HEK293 (cell line): Measurements from ENCODE around the gene FALEC.

ENCODE experiments used
- GLIS2 ChIP-seq: fragments of 450-650 bp; formaldehyde crosslinking; IDR thresholded peaks from 2 replicates; pipeline ENCODE4 v1.5.1; 2016; ENCODE audit warnings: missing biosample characterization, missing genetic modification characterization
- WT1 ChIP-seq: fragments of 450-650 bp; formaldehyde crosslinking; IDR thresholded peaks from 2 replicates; pipeline ENCODE4 v1.5.1; 2016; ENCODE audit warnings: missing biosample characterization, missing genetic modification characterization
- ZBTB7A ChIP-seq: fragments of 450-650 bp; formaldehyde crosslinking; IDR thresholded peaks from 2 replicates; pipeline ENCODE4 v1.5.1; 2016; ENCODE audit warnings: low read depth, missing biosample characterization, missing genetic modification characterization
- ZBTB8A ChIP-seq: fragments of 450-650 bp; formaldehyde crosslinking; IDR thresholded peaks from 2 replicates; pipeline ENCODE4 v1.5.1; 2016; ENCODE audit warnings: missing biosample characterization, missing genetic modification characterization
- ZNF202 ChIP-seq: fragments of 450-650 bp; formaldehyde crosslinking; IDR thresholded peaks from 2 replicates; pipeline ENCODE4 v1.5.1; 2016; ENCODE audit warnings: missing biosample characterization, missing genetic modification characterization, borderline replicate concordance
- ZNF266 ChIP-seq: fragments of 450-650 bp; formaldehyde crosslinking; IDR thresholded peaks from 2 replicates; pipeline ENCODE4 v1.5.1; 2016; ENCODE audit warnings: missing biosample characterization, missing genetic modification characterization, low read depth
- ZNF341 ChIP-seq: fragments of 450-650 bp; formaldehyde crosslinking; IDR thresholded peaks from 2 replicates; pipeline ENCODE4; 2016; ENCODE audit warnings: low read depth, missing biosample characterization, missing genetic modification characterization
- TF ChIP-seq, protein P1 (sequence below): fragments of 450-650 bp; formaldehyde crosslinking; conservative IDR thresholded peaks from 2 replicates; pipeline ENCODE4 v1.5.1; 2016; ENCODE audit warnings: low read depth, missing biosample characterization, missing genetic modification characterization
- TF ChIP-seq, protein P2 (sequence below): fragments of 450-650 bp; IDR thresholded peaks from 2 replicates; pipeline ENCODE4 v1.5.1; 2018; ENCODE audit warnings: missing biosample characterization, mild to moderate bottlenecking, missing genetic modification characterization
- TF ChIP-seq, protein P3 (sequence below): fragments of 450-650 bp; formaldehyde crosslinking; IDR thresholded peaks from 2 replicates; pipeline ENCODE4 v1.5.1; 2016; ENCODE audit warnings: missing biosample characterization, missing genetic modification characterization
- TF ChIP-seq, protein P4 (sequence below): fragments of 450-650 bp; formaldehyde crosslinking; IDR thresholded peaks from 2 replicates; pipeline ENCODE4 v1.5.1; 2016; ENCODE audit warnings: missing biosample characterization, missing genetic modification characterization
- TF ChIP-seq, protein P5 (sequence below): fragments of 450-650 bp; formaldehyde crosslinking; IDR thresholded peaks from 2 replicates; pipeline ENCODE4 v1.5.1; 2016; ENCODE audit warnings: missing biosample characterization, missing genetic modification characterization
- TF ChIP-seq, protein P6 (sequence below): fragments of 450-650 bp; formaldehyde crosslinking; IDR thresholded peaks from 2 replicates; pipeline ENCODE4 v1.5.1; 2016; ENCODE audit warnings: missing biosample characterization, missing genetic modification characterization

Gene FALEC

DNA sequence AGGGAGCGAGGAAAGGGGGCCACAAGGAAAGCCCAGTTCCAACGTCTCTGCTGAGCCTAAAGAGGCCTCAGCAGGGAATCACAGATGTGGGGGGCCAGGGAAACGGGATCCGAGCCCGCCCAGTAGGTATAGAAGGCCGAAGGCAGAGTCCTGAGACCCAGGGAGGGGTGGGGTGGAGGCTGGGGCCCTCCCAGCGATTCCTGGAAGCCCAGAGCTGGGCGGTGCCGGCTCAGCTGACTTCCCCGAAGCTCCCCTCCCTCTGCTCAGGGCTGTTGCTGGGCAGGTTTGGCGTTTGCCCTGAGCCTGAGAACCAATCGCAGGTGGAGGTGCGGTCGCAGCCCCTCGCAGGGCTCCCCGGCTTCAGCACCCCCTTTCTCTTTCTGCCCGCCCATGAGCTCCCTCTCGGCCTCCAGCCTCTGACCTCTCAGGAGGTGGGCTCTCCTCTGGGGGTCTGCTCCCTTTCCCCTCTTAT is 46.5 kb downstream of the FALEC start (continued):
- TF ChIP-seq ZBTB7A (tag by site-specific recombination) (peak; percentile 65; the same call in 1 of the 2 replicates), ZBTB8A (tag by site-specific recombination) (peak; percentile 91), ZNF266 (tag by site-specific recombination) (no peak), GLIS2 (tag by site-specific recombination) (peak; percentile 99), ZNF202 (tag by site-specific recombination) (no peak), ZNF341 (tag by site-specific recombination) (peak; percentile 97), WT1 (tag by site-specific recombination) (0 out of 2 replicates have a peak, but pooled peaks have one; percentile 36)
- TF ChIP-seq, protein P1, sequence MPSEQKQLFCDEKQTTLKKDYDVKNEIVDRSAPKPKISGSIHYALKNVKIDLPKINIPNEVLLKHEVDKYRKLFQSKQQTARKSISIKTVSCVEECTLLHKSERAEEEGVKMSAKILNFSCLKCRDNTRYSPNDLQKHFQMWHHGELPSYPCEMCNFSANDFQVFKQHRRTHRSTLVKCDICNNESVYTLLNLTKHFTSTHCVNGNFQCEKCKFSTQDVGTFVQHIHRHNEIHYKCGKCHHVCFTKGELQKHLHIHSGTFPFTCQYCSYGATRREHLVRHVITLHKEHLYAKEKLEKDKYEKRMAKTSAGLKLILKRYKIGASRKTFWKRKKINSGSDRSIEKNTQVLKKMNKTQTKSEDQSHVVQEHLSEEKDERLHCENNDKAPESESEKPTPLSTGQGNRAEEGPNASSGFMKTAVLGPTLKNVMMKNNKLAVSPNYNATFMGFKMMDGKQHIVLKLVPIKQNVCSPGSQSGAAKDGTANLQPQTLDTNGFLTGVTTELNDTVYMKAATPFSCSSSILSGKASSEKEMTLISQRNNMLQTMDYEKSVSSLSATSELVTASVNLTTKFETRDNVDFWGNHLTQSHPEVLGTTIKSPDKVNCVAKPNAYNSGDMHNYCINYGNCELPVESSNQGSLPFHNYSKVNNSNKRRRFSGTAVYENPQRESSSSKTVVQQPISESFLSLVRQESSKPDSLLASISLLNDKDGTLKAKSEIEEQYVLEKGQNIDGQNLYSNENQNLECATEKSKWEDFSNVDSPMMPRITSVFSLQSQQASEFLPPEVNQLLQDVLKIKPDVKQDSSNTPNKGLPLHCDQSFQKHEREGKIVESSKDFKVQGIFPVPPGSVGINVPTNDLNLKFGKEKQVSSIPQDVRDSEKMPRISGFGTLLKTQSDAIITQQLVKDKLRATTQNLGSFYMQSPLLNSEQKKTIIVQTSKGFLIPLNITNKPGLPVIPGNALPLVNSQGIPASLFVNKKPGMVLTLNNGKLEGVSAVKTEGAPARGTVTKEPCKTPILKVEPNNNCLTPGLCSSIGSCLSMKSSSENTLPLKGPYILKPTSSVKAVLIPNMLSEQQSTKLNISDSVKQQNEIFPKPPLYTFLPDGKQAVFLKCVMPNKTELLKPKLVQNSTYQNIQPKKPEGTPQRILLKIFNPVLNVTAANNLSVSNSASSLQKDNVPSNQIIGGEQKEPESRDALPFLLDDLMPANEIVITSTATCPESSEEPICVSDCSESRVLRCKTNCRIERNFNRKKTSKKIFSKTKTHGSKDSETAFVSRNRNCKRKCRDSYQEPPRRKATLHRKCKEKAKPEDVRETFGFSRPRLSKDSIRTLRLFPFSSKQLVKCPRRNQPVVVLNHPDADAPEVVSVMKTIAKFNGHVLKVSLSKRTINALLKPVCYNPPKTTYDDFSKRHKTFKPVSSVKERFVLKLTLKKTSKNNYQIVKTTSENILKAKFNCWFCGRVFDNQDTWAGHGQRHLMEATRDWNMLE (tag by site-specific recombination): no peak
- TF ChIP-seq, protein P2, sequence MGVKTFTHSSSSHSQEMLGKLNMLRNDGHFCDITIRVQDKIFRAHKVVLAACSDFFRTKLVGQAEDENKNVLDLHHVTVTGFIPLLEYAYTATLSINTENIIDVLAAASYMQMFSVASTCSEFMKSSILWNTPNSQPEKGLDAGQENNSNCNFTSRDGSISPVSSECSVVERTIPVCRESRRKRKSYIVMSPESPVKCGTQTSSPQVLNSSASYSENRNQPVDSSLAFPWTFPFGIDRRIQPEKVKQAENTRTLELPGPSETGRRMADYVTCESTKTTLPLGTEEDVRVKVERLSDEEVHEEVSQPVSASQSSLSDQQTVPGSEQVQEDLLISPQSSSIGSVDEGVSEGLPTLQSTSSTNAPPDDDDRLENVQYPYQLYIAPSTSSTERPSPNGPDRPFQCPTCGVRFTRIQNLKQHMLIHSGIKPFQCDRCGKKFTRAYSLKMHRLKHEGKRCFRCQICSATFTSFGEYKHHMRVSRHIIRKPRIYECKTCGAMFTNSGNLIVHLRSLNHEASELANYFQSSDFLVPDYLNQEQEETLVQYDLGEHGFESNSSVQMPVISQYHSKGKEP (tag by site-specific recombination): no peak
- TF ChIP-seq, protein P3, sequence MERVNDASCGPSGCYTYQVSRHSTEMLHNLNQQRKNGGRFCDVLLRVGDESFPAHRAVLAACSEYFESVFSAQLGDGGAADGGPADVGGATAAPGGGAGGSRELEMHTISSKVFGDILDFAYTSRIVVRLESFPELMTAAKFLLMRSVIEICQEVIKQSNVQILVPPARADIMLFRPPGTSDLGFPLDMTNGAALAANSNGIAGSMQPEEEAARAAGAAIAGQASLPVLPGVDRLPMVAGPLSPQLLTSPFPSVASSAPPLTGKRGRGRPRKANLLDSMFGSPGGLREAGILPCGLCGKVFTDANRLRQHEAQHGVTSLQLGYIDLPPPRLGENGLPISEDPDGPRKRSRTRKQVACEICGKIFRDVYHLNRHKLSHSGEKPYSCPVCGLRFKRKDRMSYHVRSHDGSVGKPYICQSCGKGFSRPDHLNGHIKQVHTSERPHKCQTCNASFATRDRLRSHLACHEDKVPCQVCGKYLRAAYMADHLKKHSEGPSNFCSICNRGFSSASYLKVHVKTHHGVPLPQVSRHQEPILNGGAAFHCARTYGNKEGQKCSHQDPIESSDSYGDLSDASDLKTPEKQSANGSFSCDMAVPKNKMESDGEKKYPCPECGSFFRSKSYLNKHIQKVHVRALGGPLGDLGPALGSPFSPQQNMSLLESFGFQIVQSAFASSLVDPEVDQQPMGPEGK (tag by site-specific recombination): peak; percentile 99
- TF ChIP-seq, protein P4, sequence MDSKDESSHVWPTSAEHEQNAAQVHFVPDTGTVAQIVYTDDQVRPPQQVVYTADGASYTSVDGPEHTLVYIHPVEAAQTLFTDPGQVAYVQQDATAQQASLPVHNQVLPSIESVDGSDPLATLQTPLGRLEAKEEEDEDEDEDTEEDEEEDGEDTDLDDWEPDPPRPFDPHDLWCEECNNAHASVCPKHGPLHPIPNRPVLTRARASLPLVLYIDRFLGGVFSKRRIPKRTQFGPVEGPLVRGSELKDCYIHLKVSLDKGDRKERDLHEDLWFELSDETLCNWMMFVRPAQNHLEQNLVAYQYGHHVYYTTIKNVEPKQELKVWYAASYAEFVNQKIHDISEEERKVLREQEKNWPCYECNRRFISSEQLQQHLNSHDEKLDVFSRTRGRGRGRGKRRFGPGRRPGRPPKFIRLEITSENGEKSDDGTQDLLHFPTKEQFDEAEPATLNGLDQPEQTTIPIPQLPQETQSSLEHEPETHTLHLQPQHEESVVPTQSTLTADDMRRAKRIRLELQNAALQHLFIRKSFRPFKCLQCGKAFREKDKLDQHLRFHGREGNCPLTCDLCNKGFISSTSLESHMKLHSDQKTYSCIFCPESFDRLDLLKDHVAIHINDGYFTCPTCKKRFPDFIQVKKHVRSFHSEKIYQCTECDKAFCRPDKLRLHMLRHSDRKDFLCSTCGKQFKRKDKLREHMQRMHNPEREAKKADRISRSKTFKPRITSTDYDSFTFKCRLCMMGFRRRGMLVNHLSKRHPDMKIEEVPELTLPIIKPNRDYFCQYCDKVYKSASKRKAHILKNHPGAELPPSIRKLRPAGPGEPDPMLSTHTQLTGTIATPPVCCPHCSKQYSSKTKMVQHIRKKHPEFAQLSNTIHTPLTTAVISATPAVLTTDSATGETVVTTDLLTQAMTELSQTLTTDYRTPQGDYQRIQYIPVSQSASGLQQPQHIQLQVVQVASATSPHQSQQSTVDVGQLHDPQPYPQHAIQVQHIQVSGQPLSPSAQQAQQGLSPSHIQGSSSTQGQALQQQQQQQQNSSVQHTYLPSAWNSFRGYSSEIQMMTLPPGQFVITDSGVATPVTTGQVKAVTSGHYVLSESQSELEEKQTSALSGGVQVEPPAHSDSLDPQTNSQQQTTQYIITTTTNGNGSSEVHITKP (tag by site-specific recombination): peak; percentile 54
- TF ChIP-seq, protein P5, sequence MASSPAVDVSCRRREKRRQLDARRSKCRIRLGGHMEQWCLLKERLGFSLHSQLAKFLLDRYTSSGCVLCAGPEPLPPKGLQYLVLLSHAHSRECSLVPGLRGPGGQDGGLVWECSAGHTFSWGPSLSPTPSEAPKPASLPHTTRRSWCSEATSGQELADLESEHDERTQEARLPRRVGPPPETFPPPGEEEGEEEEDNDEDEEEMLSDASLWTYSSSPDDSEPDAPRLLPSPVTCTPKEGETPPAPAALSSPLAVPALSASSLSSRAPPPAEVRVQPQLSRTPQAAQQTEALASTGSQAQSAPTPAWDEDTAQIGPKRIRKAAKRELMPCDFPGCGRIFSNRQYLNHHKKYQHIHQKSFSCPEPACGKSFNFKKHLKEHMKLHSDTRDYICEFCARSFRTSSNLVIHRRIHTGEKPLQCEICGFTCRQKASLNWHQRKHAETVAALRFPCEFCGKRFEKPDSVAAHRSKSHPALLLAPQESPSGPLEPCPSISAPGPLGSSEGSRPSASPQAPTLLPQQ (tag by site-specific recombination): 0 out of 2 replicates have a peak, but pooled peaks have one; percentile 49
- TF ChIP-seq, protein P6, sequence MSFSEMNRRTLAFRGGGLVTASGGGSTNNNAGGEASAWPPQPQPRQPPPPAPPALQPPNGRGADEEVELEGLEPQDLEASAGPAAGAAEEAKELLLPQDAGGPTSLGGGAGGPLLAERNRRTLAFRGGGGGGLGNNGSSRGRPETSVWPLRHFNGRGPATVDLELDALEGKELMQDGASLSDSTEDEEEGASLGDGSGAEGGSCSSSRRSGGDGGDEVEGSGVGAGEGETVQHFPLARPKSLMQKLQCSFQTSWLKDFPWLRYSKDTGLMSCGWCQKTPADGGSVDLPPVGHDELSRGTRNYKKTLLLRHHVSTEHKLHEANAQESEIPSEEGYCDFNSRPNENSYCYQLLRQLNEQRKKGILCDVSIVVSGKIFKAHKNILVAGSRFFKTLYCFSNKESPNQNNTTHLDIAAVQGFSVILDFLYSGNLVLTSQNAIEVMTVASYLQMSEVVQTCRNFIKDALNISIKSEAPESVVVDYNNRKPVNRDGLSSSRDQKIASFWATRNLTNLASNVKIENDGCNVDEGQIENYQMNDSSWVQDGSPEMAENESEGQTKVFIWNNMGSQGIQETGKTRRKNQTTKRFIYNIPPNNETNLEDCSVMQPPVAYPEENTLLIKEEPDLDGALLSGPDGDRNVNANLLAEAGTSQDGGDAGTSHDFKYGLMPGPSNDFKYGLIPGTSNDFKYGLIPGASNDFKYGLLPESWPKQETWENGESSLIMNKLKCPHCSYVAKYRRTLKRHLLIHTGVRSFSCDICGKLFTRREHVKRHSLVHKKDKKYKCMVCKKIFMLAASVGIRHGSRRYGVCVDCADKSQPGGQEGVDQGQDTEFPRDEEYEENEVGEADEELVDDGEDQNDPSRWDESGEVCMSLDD (tag by site-specific recombination): peak; percentile 75
